Effector memory CD4-positive, alpha-beta T cell (primary cell): ENCODE measurements around the gene LEKR1.

Experiments used
- DNase-seq, 3 donors: peaks; one replicate each; pipeline ENCODE4 v3.0.0-alpha.2; 2020
- H3K27ac ChIP-seq: 2 replicates; pipeline ENCODE4 v1.7.0; 2013; ENCODE audit warnings: mild to moderate bottlenecking, low read length, moderate library complexity; ENCODE audit not compliant: insufficient read depth, poor library complexity, severe bottlenecking
- H3K27me3 ChIP-seq: replicated peaks from 2 replicates; pipeline ENCODE4 v1.7.0; 2013; ENCODE audit warnings: mild to moderate bottlenecking, low read length; ENCODE audit not compliant: insufficient read depth, control insufficient read depth, poor library complexity, severe bottlenecking
- H3K36me3 ChIP-seq: 2 replicates; pipeline ENCODE4 v1.7.0; 2013; ENCODE audit warnings: mild to moderate bottlenecking, low read length, moderate library complexity; ENCODE audit not compliant: control insufficient read depth, insufficient read depth
- H3K4me1 ChIP-seq: 2 replicates; pipeline ENCODE4 v1.7.0; 2013; ENCODE audit warnings: low read length, mild to moderate bottlenecking; ENCODE audit not compliant: control insufficient read depth, insufficient read depth, poor library complexity, severe bottlenecking
- H3K4me3 ChIP-seq: 2 replicates; pipeline ENCODE4 v1.7.0; 2013; ENCODE audit warnings: low read length, low read depth, mild to moderate bottlenecking; ENCODE audit not compliant: insufficient read depth, poor library complexity, severe bottlenecking
- H3K9me3 ChIP-seq: 2 replicates; pipeline ENCODE4 v1.7.0; 2013; ENCODE audit warnings: mild to moderate bottlenecking, low read length, moderate library complexity; ENCODE audit not compliant: control insufficient read depth

The LEKR1 gene

GRCh38 chr3:157089455-157090221, 263.5 kb downstream of the LEKR1 start:
- H3K36me3 ChIP-seq: no peaks in the 10 kb centered on the region
- no peaks in the 10 kb centered on the region for H3K27me3 ChIP-seq
- no peaks in the 10 kb centered on the region for H3K9me3 ChIP-seq
- peak; percentile 40 to 58 (median 56) for DNase-seq
- peak overlapping the region; percentile 72 for H3K4me3 ChIP-seq
- H3K4me1 ChIP-seq: peaks cover 28% of the 10 kb centered on the region
- H3K27ac ChIP-seq: peak overlapping the region; percentile 96

GRCh38 chr3:157091083-157091833, 265.1 kb downstream of the LEKR1 start:
- Histone ChIP-seq H3K4me3 (no peak overlapping the region), H3K36me3 (no peaks in the 10 kb centered on the region), H3K27ac (no peak overlapping the region), H3K27me3 (no peaks in the 10 kb centered on the region), H3K4me1 (peaks cover 28% of the 10 kb centered on the region), H3K9me3 (no peaks in the 10 kb centered on the region)
- no peak for DNase-seq

- Histone ChIP-seq H3K27me3 (no peaks in the 10 kb centered on the region), H3K9me3 (no peaks in the 10 kb centered on the region), H3K27ac (no peak overlapping the region), H3K4me3 (no peak overlapping the region), H3K4me1 (peaks cover 28% of the 10 kb centered on the region), H3K36me3 (no peaks in the 10 kb centered on the region)
- DNase-seq: no peak
Observed at GRCh38 chr3:157092230-157092629, 266.1 kb downstream of the LEKR1 start.

GRCh38 chr3:157093096-157093495, 266.9 kb downstream of the LEKR1 start:
- Histone ChIP-seq H3K36me3 (no peaks in the 10 kb centered on the region), H3K27me3 (no peaks in the 10 kb centered on the region), H3K4me3 (no peak overlapping the region), H3K4me1 (peaks cover 20% of the 10 kb centered on the region), H3K9me3 (no peaks in the 10 kb centered on the region), H3K27ac (no peak overlapping the region)
- no peak for DNase-seq

GRCh38 chr3:157094301-157094700, 268.1 kb downstream of the LEKR1 start:
- Histone ChIP-seq H3K4me1 (peaks cover 11% of the 10 kb centered on the region), H3K27ac (no peak overlapping the region), H3K36me3 (no peaks in the 10 kb centered on the region), H3K9me3 (no peaks in the 10 kb centered on the region), H3K4me3 (no peak overlapping the region), H3K27me3 (no peaks in the 10 kb centered on the region)
- no peak for DNase-seq

GRCh38 chr3:157094751-157095480, 268.8 kb downstream of the LEKR1 start:
- no peak for DNase-seq

More at GRCh38 chr3:157094751-157095480, 268.8 kb downstream of the LEKR1 start:
- H3K27ac ChIP-seq: no peak overlapping the region
- H3K9me3 ChIP-seq: no peaks in the 10 kb centered on the region
- H3K4me1 ChIP-seq: peaks cover 5% of the 10 kb centered on the region
- H3K4me3 ChIP-seq: no peak overlapping the region
- no peaks in the 10 kb centered on the region for H3K27me3 ChIP-seq
- no peaks in the 10 kb centered on the region for H3K36me3 ChIP-seq
